ENCODE data around the gene CA5A. TPM values are rescaled to one million over a fixed set of nuclear protein-coding genes. Genes with fewer than 3 reads are reported as not detected.

CA5A gene
- total RNA-seq, 4 donors from 2014 or later: not detected

GRCh38 chr16:87956365-87957231 lies 20.3 kb upstream of the CA5A start:
- no peak for ATAC-seq
- H3K4me1 ChIP-seq: peaks cover 22 to 53% of the 10 kb centered on the region in 2 donors
- intact Hi-C loops (cut with DNase I; ENCODE audit: low total_unique reads) (loop anchor here (10.0 kb wide), 1 partner anchor 1288 kb away; no protein-coding TSS in a partner anchor), in situ Hi-C loops (cut with MboI; ENCODE audit: low sequenced_read_pairs in 4 of 4) (no loop called here)
- no peaks in the 10 kb centered on the region for H3K27me3 ChIP-seq
- H3K36me3 ChIP-seq: peaks cover 0 to 3% of the 10 kb centered on the region in 2 donors
- no peaks in the 10 kb centered on the region for H3K9me3 ChIP-seq
- no peak for TF ChIP-seq POLR2A (IDR thresholded peaks at IDR 0.05)
- TF ChIP-seq CTCF (IDR thresholded peaks at IDR 0.05 in 4 of 5, conservative IDR thresholded peaks at IDR 0.05 in 1 of 5): no peak
- no peak overlapping the region for H3K4me3 ChIP-seq
- peak overlapping the region in 3 of 4 donors; percentile 1 to 39 (median 3) for H3K27ac ChIP-seq
- peak in 1 of 2 donors; percentile 26 for DNase-seq

GRCh38 chr16:87956098-87956364 lies 19.7 kb upstream of the CA5A start:
- DNase-seq (no peak), ATAC-seq (no peak)
- H3K27ac ChIP-seq: peak overlapping the region in 3 of 4 donors; percentile 1 to 39 (median 3)
- H3K27me3 ChIP-seq: no peaks in the 10 kb centered on the region
- H3K4me1 ChIP-seq: peaks cover 22 to 49% of the 10 kb centered on the region in 2 donors
- peaks cover 0 to 3% of the 10 kb centered on the region in 2 donors for H3K36me3 ChIP-seq
- H3K9me3 ChIP-seq: no peaks in the 10 kb centered on the region
- H3K4me3 ChIP-seq: no peak overlapping the region
- intact Hi-C loops (cut with DNase I; ENCODE audit: low total_unique reads): loop anchor here (10.0 kb wide), 1 partner anchor 1289 kb away; no protein-coding TSS in a partner anchor
- in situ Hi-C loops (cut with MboI; ENCODE audit: low sequenced_read_pairs in 4 of 4): no loop called here
- no peak for TF ChIP-seq CTCF (IDR thresholded peaks at IDR 0.05 in 4 of 5, conservative IDR thresholded peaks at IDR 0.05 in 1 of 5)
- TF ChIP-seq POLR2A (IDR thresholded peaks at IDR 0.05): no peak

GRCh38 chr16:87955302-87956097 lies 19.2 kb upstream of the CA5A start:
- H3K9me3 ChIP-seq: no peaks in the 10 kb centered on the region
- peak overlapping the region in 3 of 4 donors; percentile 11 to 90 (median 18) for H3K27ac ChIP-seq
- no peaks in the 10 kb centered on the region for H3K27me3 ChIP-seq
- H3K4me1 ChIP-seq: peaks cover 22 to 50% of the 10 kb centered on the region in 2 donors
- TF ChIP-seq CTCF (IDR thresholded peaks at IDR 0.05 in 4 of 5, conservative IDR thresholded peaks at IDR 0.05 in 1 of 5): no peak
- no peak for TF ChIP-seq POLR2A (IDR thresholded peaks at IDR 0.05)
- intact Hi-C loops (cut with DNase I; ENCODE audit: low total_unique reads): loop anchor here (10.0 kb wide), 1 partner anchor 1289 kb away; no protein-coding TSS in a partner anchor
- DNase-seq (no peak), ATAC-seq (no peak)
- in situ Hi-C loops (cut with MboI; ENCODE audit: low sequenced_read_pairs in 4 of 4): no loop called here
- peaks cover 0 to 3% of the 10 kb centered on the region in 2 donors for H3K36me3 ChIP-seq
- no peak overlapping the region for H3K4me3 ChIP-seq

- no peak for TF ChIP-seq POLR2A (IDR thresholded peaks at IDR 0.05)
- intact Hi-C loops (cut with DNase I; ENCODE audit: low total_unique reads) (loop anchor here (5.0 to 10.0 kb wide), 2 partner anchors 188 to 1290 kb away; partner anchors contain the start of gene KLHDC4), in situ Hi-C loops (cut with MboI; ENCODE audit: low sequenced_read_pairs in 4 of 4) (no loop called here)
- H3K4me3 ChIP-seq: no peak overlapping the region
- peak overlapping the region; percentile 14 to 90 (median 58) for H3K27ac ChIP-seq
- DNase-seq (no peak), ATAC-seq (no peak)
- peaks cover 22 to 52% of the 10 kb centered on the region in 2 donors for H3K4me1 ChIP-seq
- H3K9me3 ChIP-seq: no peaks in the 10 kb centered on the region
- no peaks in the 10 kb centered on the region for H3K27me3 ChIP-seq
- H3K36me3 ChIP-seq: peaks cover 0 to 3% of the 10 kb centered on the region in 2 donors
Measured at GRCh38 chr16:87954826-87955225, 18.5 kb upstream of the CA5A start.

Data from gastrocnemius medialis (tissue), 4 donors.